Measurements from ENCODE around the gene NR2F2.

GRCh38 chr15:96362755-96363651 is 32.5 kb downstream of the NR2F2 start:
- TF ChIP-seq POLR2A (IDR thresholded peaks at IDR 0.05; ENCODE audit: low read length), result no peak
- TF ChIP-seq GATA1 (IDR thresholded peaks at IDR 0.05; ENCODE audit: low read depth, low read length), result no peak
